ENCODE data around the gene PIWIL1.

DNA sequence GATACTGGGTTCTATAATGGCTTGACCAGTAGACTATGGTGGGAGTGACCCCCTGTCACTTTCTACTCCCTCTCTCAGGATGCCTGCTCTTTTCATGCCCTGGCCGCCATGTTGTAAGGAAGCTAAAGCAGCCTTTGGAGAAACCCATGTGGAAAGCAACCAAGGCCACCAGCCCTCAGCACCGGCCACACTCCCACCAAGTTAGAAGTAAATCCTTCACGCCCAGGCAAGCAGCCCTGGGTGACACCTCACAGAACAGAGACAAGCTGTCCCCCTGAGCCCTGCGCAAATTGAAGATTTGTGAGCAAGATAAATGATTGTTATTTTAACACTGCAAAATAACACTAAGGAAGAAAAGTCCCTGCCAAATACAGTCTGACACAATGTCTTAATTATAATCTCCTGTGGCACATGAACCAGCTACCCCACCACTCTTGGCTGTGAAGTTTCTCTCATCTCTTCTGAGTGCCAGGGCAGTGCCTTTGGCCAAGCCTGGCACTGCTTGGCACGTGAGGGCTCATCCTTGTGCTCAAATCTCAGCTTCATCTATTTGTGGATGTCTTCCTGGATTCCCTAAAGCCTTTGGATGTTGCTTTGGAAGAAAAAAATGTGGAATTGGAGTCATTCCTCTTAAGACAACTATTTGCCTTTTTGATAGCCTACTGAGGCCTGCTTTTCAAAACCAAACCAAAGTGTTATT is 39.2 kb upstream of the PIWIL1 start:
- TF ChIP-seq NFE2L2 (IDR thresholded peaks at IDR 0.05; ENCODE audit: low read depth, low read length) = no peak
- TF ChIP-seq, protein P1, sequence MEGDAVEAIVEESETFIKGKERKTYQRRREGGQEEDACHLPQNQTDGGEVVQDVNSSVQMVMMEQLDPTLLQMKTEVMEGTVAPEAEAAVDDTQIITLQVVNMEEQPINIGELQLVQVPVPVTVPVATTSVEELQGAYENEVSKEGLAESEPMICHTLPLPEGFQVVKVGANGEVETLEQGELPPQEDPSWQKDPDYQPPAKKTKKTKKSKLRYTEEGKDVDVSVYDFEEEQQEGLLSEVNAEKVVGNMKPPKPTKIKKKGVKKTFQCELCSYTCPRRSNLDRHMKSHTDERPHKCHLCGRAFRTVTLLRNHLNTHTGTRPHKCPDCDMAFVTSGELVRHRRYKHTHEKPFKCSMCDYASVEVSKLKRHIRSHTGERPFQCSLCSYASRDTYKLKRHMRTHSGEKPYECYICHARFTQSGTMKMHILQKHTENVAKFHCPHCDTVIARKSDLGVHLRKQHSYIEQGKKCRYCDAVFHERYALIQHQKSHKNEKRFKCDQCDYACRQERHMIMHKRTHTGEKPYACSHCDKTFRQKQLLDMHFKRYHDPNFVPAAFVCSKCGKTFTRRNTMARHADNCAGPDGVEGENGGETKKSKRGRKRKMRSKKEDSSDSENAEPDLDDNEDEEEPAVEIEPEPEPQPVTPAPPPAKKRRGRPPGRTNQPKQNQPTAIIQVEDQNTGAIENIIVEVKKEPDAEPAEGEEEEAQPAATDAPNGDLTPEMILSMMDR (conservative IDR thresholded peaks at IDR 0.05; ENCODE audit: low read depth, low read length) = no peak
- TF ChIP-seq RAD21 (IDR thresholded peaks at IDR 0.05; ENCODE audit: low read length) = no peak
- no peak for TF ChIP-seq BHLHE40 (IDR thresholded peaks at IDR 0.05; ENCODE audit: low read depth, low read length)
- no peak for TF ChIP-seq POLR2A (IDR thresholded peaks at IDR 0.05; ENCODE audit: low read depth, low read length)
- TF ChIP-seq MXI1 (IDR thresholded peaks at IDR 0.05; ENCODE audit: borderline replicate concordance, low read depth, low read length) = no peak
- TF ChIP-seq, protein P2, sequence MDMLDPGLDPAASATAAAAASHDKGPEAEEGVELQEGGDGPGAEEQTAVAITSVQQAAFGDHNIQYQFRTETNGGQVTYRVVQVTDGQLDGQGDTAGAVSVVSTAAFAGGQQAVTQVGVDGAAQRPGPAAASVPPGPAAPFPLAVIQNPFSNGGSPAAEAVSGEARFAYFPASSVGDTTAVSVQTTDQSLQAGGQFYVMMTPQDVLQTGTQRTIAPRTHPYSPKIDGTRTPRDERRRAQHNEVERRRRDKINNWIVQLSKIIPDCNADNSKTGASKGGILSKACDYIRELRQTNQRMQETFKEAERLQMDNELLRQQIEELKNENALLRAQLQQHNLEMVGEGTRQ (IDR thresholded peaks at IDR 0.05; ENCODE audit: low read depth, low read length) = no peak
- no peak for TF ChIP-seq MAFK (IDR thresholded peaks at IDR 0.05; ENCODE audit: low read depth, low read length)

Data from IMR-90 (cell line).